Cerebellar nuclear complex (tissue), 1 donor: Measurements from ENCODE around the gene MBNL2.

Experiments
- DNase-seq, 2 experiments: peaks; one replicate each; lab custom pipeline; 2025; lab: John Stamatoyannopoulos, UW

MBNL2 gene

GRCh38 chr13:97211300-97211699 is 10.8 kb upstream of the MBNL2 start:
- DNase-seq = no peak

DNA sequence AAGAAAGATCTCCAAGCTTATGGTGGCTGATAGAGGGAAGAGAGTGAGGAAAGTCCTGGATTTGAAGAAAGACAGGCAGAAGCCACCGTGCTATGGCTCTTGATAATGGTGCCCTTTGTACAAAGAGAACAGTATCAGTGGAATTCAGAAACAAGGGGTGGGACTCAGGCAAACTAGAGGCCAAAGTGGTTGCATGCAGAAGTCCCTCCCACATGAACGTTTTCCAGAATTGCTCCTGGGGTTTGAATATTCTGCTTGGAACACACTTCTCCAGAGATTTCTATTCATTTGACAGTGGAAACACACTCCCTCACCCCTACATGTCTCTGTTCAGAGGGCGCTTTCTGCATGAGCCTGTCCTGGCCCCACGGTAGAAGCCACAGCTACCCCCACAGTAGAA is 10.1 kb upstream of the MBNL2 start:
- no peak for DNase-seq

DNA sequence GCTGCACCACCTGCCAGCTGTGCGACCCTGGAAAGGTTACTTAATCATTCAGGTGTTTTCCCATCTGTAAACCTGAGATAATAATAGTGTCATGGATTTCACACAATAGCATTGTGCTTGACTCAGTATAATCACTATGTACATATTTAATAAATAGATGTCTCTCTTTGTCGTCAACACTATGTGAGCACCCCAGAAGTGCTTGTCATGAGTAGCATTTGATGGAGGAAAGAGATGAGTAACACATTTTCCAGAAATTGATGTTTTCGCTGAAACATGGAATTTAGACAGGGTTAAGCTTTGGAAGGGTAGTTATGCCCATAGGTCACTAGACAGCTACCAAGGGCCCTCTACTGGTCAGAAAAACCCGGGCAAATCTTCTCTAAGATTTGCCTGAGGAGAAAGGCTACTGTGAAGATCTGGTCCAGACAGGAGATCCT is 9.5 kb upstream of the MBNL2 start:
- DNase-seq = no peak

DNA sequence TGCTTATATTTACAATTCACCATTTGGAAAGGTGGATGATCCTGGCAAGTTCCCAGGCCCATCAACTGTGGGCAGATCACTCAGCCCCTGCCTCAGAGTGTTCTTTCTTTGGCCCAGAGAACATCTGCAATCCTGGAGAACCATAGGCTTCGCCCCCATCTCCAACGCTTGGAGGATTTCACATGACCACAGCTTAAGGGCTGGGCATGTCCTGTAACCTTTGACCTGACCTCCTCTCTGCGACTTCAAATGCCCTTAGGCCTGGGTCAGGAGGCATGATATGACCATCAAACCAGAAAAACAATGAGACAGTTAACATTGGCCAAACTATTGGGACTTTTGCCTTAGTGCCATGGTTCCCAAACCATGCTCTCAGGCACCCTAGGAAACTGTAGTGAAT is 7.2 kb upstream of the MBNL2 start:
- no peak for DNase-seq

DNA sequence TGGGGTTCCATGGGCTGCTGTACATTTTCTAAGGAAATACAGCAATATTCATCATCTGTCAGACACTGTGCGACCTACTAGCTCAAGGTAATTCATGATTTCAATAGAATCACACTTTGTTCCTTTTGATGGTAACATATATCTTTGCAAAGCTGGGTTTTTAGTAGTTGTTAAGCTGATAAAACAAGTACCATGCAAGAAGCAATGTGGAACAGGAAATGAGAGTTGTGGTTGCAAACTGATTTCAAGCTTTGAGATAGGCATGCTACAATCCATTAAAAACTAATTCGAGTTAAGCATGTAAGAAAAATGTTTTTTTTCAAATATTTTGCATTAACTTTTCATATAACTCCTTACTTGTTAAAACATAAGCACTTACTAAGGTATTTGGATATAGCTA is 6.8 kb upstream of the MBNL2 start:
- DNase-seq = no peak

GRCh38 chr13:97219226-97219625 is 2.9 kb upstream of the MBNL2 start:
- DNase-seq = no peak

- DNase-seq = no peak
Observed at GRCh38 chr13:97220151-97220900, 1.8 kb upstream of the MBNL2 start.

- DNase-seq = no peak
Observed at GRCh38 chr13:97221046-97221445, 1.1 kb upstream of the MBNL2 start.

DNA sequence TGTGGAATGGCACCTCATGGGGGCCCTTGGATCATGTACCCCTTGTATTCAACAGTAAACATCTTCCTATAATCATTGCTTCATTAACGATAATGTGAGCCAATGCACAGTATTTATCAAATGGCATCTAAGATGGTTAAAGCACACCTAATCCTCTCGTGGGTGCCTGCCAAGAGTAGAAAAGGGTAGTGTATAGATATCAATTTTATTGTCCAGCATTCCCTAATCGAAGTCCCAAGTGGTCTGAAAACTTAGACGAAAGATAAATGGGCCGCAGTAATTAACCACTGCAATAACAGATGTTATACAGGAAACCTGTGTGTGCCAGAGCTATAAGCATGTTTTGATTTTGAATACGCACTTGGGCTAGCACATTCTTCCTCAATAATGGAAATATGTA is 667 bp upstream of the MBNL2 start:
- DNase-seq = no peak

GRCh38 chr13:97223037-97223710 is 1.0 kb downstream of the MBNL2 start:
- DNase-seq = no peak

DNA sequence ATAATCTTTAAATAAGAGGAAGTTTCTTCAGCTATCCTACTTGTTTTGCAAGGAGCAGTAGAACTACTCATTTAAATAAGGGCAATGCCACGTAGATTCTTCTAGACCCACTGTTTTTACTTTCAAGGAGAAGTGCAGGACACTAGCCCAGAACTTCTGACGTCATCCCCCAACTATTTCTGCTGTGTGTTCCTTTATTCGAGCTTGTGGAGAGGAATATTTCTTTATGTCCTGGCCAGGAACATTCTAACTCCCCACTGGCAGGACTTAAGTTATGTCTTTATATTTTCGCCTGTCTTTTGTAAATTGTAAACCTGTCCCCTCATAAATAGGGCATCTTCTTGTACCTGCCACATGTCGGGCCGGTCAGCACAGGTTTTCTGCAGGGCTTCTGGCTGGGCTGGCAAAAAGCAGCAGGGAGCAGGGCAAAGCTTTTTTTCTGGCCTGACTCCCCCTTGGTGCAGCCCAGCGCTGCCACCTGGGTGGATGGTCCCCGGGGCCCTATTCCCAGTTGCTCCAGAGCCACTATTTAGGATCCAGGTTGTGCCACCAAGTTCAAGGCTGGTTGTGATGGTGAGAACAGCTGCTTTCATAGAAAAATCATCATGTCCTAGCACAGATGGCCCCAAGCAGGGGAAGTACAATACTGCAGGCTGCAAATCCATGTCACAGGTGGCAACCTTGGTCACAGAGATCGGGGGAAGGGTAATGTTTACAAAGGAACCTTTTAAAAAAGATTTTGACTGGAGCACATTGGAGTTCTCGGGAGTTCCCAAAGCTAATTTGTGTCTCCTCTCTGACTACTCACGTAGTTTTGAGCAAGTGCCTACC is 1.8 kb downstream of the MBNL2 start:
- DNase-seq = peak; percentile 33 to 66

GRCh38 chr13:97224544-97225300 is 2.6 kb downstream of the MBNL2 start:
- DNase-seq = no peak

GRCh38 chr13:97225533-97225932 is 3.4 kb downstream of the MBNL2 start:
- no peak for DNase-seq

- DNase-seq = no peak
Observed at GRCh38 chr13:97226013-97226412, 3.9 kb downstream of the MBNL2 start.

DNA sequence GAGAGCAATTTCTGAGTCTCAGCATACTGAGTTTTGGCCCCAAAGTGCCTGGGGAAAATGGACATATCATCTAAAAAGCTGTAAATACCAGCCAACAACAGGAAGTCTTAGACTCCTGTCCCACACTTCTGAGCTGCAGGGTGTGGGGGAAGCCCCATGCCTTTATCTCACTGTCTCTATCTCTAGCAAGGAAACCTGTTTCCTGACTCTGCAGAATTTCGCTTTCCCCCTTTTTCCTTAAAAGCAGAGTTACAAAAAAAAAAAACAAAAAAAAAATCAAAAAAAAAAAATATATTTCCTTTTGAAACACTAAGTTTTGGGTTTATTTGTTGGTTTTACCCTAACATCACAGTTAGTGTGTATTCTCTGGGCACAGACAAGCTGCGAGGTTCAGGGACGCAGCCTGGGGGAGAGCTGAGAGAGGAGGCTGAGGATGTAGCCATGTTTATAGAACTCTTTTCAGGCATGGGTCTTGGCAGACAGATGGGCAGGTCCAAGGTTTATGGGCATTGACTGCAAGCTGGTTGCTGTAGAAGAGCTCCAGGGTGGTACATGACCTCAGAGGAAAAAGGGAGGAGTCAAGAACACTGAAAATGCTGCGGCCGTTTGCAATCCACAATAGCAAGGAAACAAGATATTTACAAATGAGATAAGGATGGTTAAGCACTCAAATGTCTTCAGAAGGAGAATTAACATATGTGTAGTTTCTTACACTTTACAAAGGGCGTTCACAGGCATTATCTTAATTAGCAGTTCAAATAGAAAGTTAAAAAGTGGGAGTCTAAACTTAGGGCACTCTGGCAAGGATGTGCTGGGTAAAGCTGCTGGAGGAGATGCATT is 4.9 kb downstream of the MBNL2 start:
- DNase-seq = no peak

GRCh38 chr13:97228850-97229521 is 6.9 kb downstream of the MBNL2 start:
- DNase-seq = no peak

GRCh38 chr13:97229699-97230098 is 7.6 kb downstream of the MBNL2 start:
- no peak for DNase-seq

GRCh38 chr13:97231118-97231828 is 9.1 kb downstream of the MBNL2 start:
- DNase-seq = no peak

GRCh38 chr13:97231829-97232196 is 9.7 kb downstream of the MBNL2 start:
- no peak for DNase-seq

DNA sequence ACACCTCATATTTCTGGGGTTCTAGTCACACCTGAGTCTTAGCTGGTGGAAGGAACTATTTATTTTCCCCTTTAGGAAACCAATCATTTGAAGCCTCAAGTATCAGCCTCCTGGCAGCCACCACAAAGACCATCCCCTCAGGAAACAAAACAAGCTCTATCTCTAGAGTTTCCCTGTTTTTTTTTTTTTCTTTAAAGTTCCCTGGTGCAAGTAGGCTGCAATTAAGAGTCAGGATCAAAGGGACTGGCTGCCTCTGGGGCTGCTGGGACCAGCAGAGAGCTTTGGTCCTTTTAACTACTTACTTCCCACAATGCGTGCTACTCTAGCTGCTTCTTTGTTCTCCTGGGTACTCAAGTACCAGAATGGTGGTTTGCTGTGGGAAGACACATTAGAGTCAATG is 11.4 kb downstream of the MBNL2 start:
- DNase-seq = no peak
